Islet of Langerhans (tissue), 1 donor: ENCODE measurements around the gene TMEM44.
"Not testable (repeated sequence)": the region's sequence is repeated elsewhere in the genome, so short reads cannot be mapped to it uniquely, and the experiment has no call there.

Experiments used
- FAIRE-seq: peaks from one replicate; lab custom pipeline; 2011; peaks lifted over from hg19 to GRCh38; lab: Jason Lieb, UNC

TMEM44 gene

GRCh38 chr3:194642769-194643168 lies 9.6 kb upstream of the TMEM44 start:
- FAIRE-seq, result no peak

- FAIRE-seq, result no peak
These were observed 7.6 kb upstream of the TMEM44 start for GRCh38 chr3:194640829-194641228.

GRCh38 chr3:194638991-194639605 lies 5.9 kb upstream of the TMEM44 start:
- FAIRE-seq, result no peak

GRCh38 chr3:194637541-194638400 lies 4.6 kb upstream of the TMEM44 start:
- no peak for FAIRE-seq

- no peak for FAIRE-seq
These were observed 3.8 kb upstream of the TMEM44 start for GRCh38 chr3:194637066-194637465.

- FAIRE-seq, result no peak
These were observed 340 bp downstream of the TMEM44 start for GRCh38 chr3:194632809-194633348.

- FAIRE-seq, result no peak
These were observed 902 bp downstream of the TMEM44 start for GRCh38 chr3:194632226-194632808.

GRCh38 chr3:194631696-194632095 lies 1.5 kb downstream of the TMEM44 start:
- FAIRE-seq, result no peak

GRCh38 chr3:194630681-194631080 lies 2.5 kb downstream of the TMEM44 start:
- not testable (repeated sequence) for FAIRE-seq

- no peak for FAIRE-seq
These were observed 8.3 kb downstream of the TMEM44 start for GRCh38 chr3:194624956-194625355.

- no peak for FAIRE-seq
These were observed 9.5 kb downstream of the TMEM44 start for GRCh38 chr3:194623449-194624290.

GRCh38 chr3:194622621-194623340 lies 10.4 kb downstream of the TMEM44 start:
- FAIRE-seq, result no peak

- FAIRE-seq, result no peak
These were observed 11.3 kb downstream of the TMEM44 start for GRCh38 chr3:194621947-194622346.

GRCh38 chr3:194620196-194620595 lies 13.0 kb downstream of the TMEM44 start:
- FAIRE-seq, result no peak

- no peak for FAIRE-seq
These were observed 13.5 kb downstream of the TMEM44 start for GRCh38 chr3:194619741-194620140.

GRCh38 chr3:194618858-194619608 lies 14.2 kb downstream of the TMEM44 start:
- no peak for FAIRE-seq

- no peak for FAIRE-seq
These were observed 15.4 kb downstream of the TMEM44 start for GRCh38 chr3:194617827-194618226.

GRCh38 chr3:194617143-194617671 lies 16.0 kb downstream of the TMEM44 start:
- FAIRE-seq, result no peak

- FAIRE-seq, result no peak
These were observed 18.0 kb downstream of the TMEM44 start for GRCh38 chr3:194615226-194615625.

- FAIRE-seq, result no peak
These were observed 21.0 kb downstream of the TMEM44 start for GRCh38 chr3:194612221-194612620.
